Erythroblast (primary cell): ENCODE data around the gene POU2F1.

Experiments used
- GATA1 ChIP-seq: IDR thresholded peaks from 2 replicates; pipeline ENCODE4 v1.6.1; 2011; ENCODE audit warnings: low read depth, mild to moderate bottlenecking, control low read depth, low read length, moderate library complexity
- POLR2A ChIP-seq: IDR thresholded peaks from 2 replicates; pipeline ENCODE4 v1.6.1; 2011; ENCODE audit warnings: mild to moderate bottlenecking, low read length

DNA sequence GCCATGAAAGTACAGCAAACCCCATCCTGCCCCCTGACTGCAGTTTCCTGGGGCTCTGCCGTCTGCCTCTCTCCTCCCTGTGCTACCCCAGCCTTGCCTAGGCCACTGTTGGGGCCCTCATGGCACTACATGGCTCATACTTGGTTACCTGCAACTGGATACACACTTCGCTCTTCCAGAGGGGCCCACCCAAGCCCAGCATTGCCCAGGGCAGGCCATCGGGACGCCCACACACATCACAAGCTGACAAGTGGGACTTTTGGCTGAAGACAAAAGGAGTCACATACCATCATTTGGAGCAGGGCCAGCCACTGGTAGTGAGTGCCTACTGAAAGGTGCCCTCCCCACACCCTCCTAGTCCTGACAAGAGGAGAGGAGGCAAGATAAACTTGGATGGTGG is 214.8 kb downstream of the POU2F1 start:
- TF ChIP-seq POLR2A: no peak
- TF ChIP-seq GATA1: no peak
